Metanephros (tissue), 1 donor: ENCODE data around the gene CCDC8. TPM values are rescaled to one million over a fixed set of nuclear protein-coding genes. Genes with fewer than 3 reads are reported as not detected.

ENCODE experiments used
- total RNA-seq: library from RNA; depleted of rRNA; stranded (reverse); fragments of >200 nt; gene quantifications from one replicate; pipeline ENCODE4 v1.2.3, GENCODE V29; 2014

The CCDC8 gene
- 62.2 TPM for total RNA-seq

DNA sequence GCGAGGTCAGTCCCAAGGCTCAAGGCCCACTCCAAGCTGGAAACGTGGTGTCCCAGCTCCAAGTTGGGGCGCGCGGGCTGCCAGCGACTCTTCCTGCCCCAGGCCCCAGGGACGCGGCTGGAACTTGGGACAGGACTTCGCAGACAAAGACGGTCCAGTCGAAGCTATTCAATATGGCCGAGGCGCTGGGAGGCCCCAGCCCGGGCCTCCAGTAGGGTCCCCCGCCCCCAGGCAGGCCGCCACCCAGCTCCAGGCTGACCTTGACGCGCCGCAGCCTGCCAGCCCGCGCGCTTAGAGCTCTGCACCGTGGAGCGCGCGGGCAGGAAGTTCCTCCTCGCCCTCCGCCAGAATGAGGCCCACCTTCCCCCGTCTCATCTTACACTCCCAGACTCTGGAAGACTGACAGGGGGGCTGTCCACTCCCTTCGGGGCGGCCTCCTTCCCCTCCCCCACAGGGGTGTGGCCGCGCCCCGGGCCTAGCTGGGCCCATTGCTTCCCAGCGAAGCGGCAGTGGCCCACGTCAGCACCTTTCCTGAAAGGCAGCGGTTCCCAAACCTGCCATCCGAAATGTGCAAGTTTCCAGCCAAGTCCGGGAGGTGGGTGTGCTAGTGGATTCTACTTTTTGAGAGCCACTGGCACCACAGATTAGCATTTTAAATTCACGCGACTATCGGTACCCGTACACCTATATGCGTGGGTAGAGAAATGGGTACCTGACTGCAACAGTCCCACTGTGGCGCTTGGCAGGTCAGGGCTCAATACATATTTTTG, at the start of gene CCDC8:
TSS of gene CCDC8 (minus strand) at position 303 of the 770 bp plus-strand sequence. CDS start 754 bp downstream, outside the sequence.

DNA sequence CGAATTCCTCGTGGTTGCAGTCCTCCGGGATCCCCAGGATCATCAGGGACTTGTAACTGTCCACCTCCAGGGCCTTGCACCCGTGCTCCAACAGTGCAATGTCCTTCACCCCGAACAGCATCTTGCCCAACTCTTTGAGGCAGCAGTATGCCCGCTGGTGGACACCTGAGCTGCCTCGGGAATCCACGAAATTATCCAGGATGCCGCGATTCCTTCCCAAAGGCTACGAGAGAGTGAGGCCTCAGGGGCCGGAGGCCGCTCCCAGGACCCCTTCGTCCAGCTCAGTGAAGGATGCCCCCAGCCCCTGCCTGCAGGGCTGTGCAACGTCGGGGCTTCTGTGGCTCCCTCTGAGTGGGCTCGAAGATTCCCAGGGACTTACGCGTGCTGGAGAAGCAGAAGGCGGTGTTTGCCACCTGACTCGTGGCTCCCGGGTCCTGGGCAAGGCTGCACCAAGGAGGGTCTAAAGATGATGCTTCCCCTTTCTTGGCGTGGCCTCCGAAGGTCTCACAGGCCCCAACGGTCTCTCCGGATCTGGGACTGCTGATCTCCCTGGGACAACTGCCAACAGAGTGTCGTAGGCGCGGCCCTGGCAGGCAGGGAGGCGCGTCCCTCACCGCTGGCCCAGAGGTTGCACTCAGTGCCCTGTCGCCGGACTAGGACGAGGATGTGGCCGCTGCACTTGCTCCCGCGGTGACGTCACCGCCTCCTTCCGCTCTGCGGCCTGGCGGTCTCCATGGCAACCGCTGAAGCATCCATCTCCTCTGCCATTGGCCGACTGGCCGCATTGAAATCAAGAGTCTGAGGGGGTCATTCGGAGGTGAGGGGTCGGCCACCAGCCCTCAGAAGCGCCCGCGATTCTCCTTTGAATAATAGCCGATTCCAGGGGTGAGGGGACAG, 15.1 kb upstream of the CCDC8 start, which contains the start of gene PNMA8C:
TSS of gene PNMA8C (minus strand) at position 698 of the 897 bp plus-strand sequence. CDS start at position 121, 577 bp downstream.

Other genes starting within 250 kb of the CCDC8 start
- gene IGFL1, start 183.8 kb downstream of the CCDC8 start, total RNA-seq = not detected
- gene HIF3A, start 116.5 kb downstream of the CCDC8 start, total RNA-seq = 194 TPM
- gene PPP5C, start 66.5 kb downstream of the CCDC8 start, total RNA-seq = 66.6 TPM
- 0.53 TPM for gene PNMA8C, start 15.4 kb upstream of the CCDC8 start, total RNA-seq
- 44.5 TPM for gene PNMA8A, start 58.0 kb upstream of the CCDC8 start, total RNA-seq
- 7.2 TPM for gene PNMA8B, start 82.3 kb upstream of the CCDC8 start, total RNA-seq
- 165 TPM for gene CALM3, start 187.8 kb upstream of the CCDC8 start, total RNA-seq
- 8.3 TPM for gene PTGIR, start 211.5 kb upstream of the CCDC8 start, total RNA-seq
- gene GNG8, start 222.6 kb upstream of the CCDC8 start, total RNA-seq = not detected
- 28.4 TPM for gene DACT3, start 247.6 kb upstream of the CCDC8 start, total RNA-seq